HEK293 (cell line): ENCODE results near the gene RIMKLA.

Experiments
- CTCF ChIP-seq: fragments of 450-650 bp; formaldehyde crosslinking; IDR thresholded peaks from 2 replicates; pipeline ENCODE4 v1.5.1; 2016; ENCODE audit warnings: missing biosample characterization, missing genetic modification characterization
- HIC1 ChIP-seq: fragments of 450-650 bp; formaldehyde crosslinking; IDR thresholded peaks from 2 replicates; pipeline ENCODE4 v1.5.1; 2016; ENCODE audit warnings: missing biosample characterization, missing genetic modification characterization
- PBX3 ChIP-seq: sonication (generic); formaldehyde crosslinking; IDR thresholded peaks from 2 replicates; pipeline ENCODE4 v1.8.1; 2022; ENCODE audit warnings: mild to moderate bottlenecking, moderate library complexity, missing genetic modification reagents
- PRDM10 ChIP-seq: fragments of 450-650 bp; formaldehyde crosslinking; IDR thresholded peaks from 2 replicates; pipeline ENCODE4 v1.5.1; 2016; ENCODE audit warnings: missing biosample characterization, missing genetic modification characterization
- RBAK ChIP-seq: fragments of 450-650 bp; formaldehyde crosslinking; IDR thresholded peaks from 2 replicates; pipeline ENCODE4 v1.5.1; 2016; ENCODE audit warnings: missing biosample characterization, missing genetic modification characterization
- ZNF274 ChIP-seq, 2 experiments: fragments of 200-500 bp in 1 of 2; fragments of 450-650 bp in 1 of 2; sonication (Bioruptor generic) in 1 of 2; formaldehyde crosslinking in 1 of 2; IDR thresholded peaks; 2 replicates each; pipeline versions ENCODE4 v1.5.1 to v1.6.1; 2014 to 2016; ENCODE audit warnings: borderline replicate concordance in 1 of 2, inconsistent platforms in 1 of 2, low read length in 1 of 2, missing biosample characterization in 1 of 2, missing genetic modification characterization in 1 of 2
- ZNF280C ChIP-seq: fragments of 450-650 bp; formaldehyde crosslinking; IDR thresholded peaks from 2 replicates; pipeline ENCODE4 v1.5.1; 2016; ENCODE audit warnings: missing biosample characterization, missing genetic modification characterization
- ZNF354C ChIP-seq: fragments of 450-650 bp; formaldehyde crosslinking; IDR thresholded peaks from 2 replicates; pipeline ENCODE4 v1.5.1; 2016; ENCODE audit warnings: missing biosample characterization, missing genetic modification characterization, low read depth, borderline replicate concordance
- ZNF416 ChIP-seq: fragments of 450-650 bp; formaldehyde crosslinking; IDR thresholded peaks from 2 replicates; pipeline ENCODE4 v1.5.1; 2016; ENCODE audit warnings: missing biosample characterization, missing genetic modification characterization
- ZSCAN18 ChIP-seq: fragments of 450-650 bp; formaldehyde crosslinking; IDR thresholded peaks from 2 replicates; pipeline ENCODE4 v1.5.1; 2016; ENCODE audit warnings: missing biosample characterization, missing genetic modification characterization
- TF ChIP-seq, protein P1 (sequence below): fragments of 450-650 bp; formaldehyde crosslinking; IDR thresholded peaks from 2 replicates; pipeline ENCODE4 v1.5.1; 2017; ENCODE audit warnings: missing biosample characterization, missing genetic modification characterization

DNA sequence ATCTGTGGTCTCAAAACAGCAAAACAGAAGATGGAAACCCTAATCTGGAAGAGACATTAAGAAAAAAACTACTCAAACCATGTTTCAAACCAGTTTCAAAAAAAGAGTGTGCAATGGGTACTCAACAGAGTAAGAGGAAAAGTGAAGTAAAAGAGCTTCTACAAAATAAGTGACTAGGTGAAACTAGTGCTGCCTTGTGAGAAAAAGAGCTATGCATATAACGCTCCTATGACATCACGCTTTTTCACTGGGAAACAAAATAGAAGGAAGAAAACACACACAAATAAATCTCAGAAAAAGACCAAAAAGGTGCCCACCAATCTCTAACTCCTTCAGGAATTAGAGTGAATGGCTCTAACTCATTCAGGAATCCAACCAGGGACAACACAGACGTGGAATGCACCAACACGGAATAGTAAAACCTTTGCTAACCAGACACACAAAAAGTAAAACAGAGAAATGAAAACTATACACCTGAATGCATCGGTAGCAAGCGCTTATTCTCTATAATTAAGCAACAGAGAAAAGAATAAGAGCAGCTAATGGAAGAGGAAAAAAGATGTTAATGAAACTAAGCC, 46.8 kb upstream of the RIMKLA start:
- TF ChIP-seq ZNF274 (IDR thresholded peaks at IDR 0.05; ENCODE audit: low read length) (no peak), ZNF274 (tag by site-specific recombination; IDR thresholded peaks at IDR 0.05; ENCODE audit: borderline replicate concordance) (no peak), PRDM10 (tag by site-specific recombination) (no peak; the same call in 1 of the 2 replicates), ZNF280C (tag by site-specific recombination) (no peak), ZNF416 (tag by site-specific recombination) (no peak), ZSCAN18 (tag by site-specific recombination) (no peak), PBX3 (CRISPR knock-in tag) (no peak), CTCF (tag by site-specific recombination) (no peak; the same call in 1 of the 2 replicates), RBAK (tag by site-specific recombination) (no peak), HIC1 (no peak), ZNF354C (no peak)
- TF ChIP-seq, protein P1, sequence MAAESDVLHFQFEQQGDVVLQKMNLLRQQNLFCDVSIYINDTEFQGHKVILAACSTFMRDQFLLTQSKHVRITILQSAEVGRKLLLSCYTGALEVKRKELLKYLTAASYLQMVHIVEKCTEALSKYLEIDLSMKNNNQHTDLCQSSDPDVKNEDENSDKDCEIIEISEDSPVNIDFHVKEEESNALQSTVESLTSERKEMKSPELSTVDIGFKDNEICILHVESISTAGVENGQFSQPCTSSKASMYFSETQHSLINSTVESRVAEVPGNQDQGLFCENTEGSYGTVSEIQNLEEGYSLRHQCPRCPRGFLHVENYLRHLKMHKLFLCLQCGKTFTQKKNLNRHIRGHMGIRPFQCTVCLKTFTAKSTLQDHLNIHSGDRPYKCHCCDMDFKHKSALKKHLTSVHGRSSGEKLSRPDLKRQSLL (tag by site-specific recombination) = no peak
